Spleen (tissue), 11 donors: Measurements from ENCODE around the gene PTPRN2. TPM values are rescaled to one million over a fixed set of nuclear protein-coding genes. Genes with fewer than 3 reads are reported as not detected.

Source experiments
- DNase-seq: peaks from one replicate; pipeline ENCODE4 v3.0.0-alpha.2; 2020
- H3K27ac ChIP-seq, 8 donors: fragments of 200-600 bp; sonication (generic) in 7 of 8; 1 replicate in 4 of 8; 2 replicates in 4 of 8; pipeline versions ENCODE4 v1.5.0 to v1.8.0; 2016 to 2021; ENCODE audit warnings: inconsistent platforms in 4 of 8, mild to moderate bottlenecking in 4 of 8, moderate library complexity in 1 of 8
- H3K27me3 ChIP-seq, 7 donors: fragments of 200-600 bp; sonication (generic) in 6 of 7; replicated peaks in 1 of 7; 1 replicate in 4 of 7; 2 replicates in 3 of 7; pipeline versions ENCODE4 v1.5.0 to v1.8.0; 2016 to 2021; ENCODE audit warnings: inconsistent platforms in 3 of 7, mild to moderate bottlenecking in 1 of 7
- H3K36me3 ChIP-seq, 6 donors: fragments of 200-600 bp; sonication (generic) in 5 of 6; 1 replicate in 4 of 6; 2 replicates in 2 of 6; pipeline versions ENCODE4 v1.5.0 to v1.8.0; 2016 to 2021; ENCODE audit warnings: inconsistent platforms in 2 of 6
- H3K4me1 ChIP-seq, 6 donors: fragments of 200-600 bp; sonication (generic) in 5 of 6; 1 replicate in 3 of 6; 2 replicates in 3 of 6; pipeline versions ENCODE4 v1.5.0 to v1.8.0; 2016 to 2021; ENCODE audit warnings: inconsistent platforms in 3 of 6
- H3K4me3 ChIP-seq, 8 donors: fragments of 200-600 bp; sonication (generic) in 7 of 8; 1 replicate in 4 of 8; 2 replicates in 4 of 8; pipeline versions ENCODE4 v1.5.0 to v1.8.0; 2016 to 2021; ENCODE audit warnings: inconsistent platforms in 4 of 8, mild to moderate bottlenecking in 4 of 8, moderate library complexity in 2 of 8
- H3K9me3 ChIP-seq, 8 donors: fragments of 200-600 bp; sonication (generic) in 7 of 8; 1 replicate in 4 of 8; 2 replicates in 4 of 8; pipeline versions ENCODE4 v1.5.0 to v1.8.0; 2016 to 2021; ENCODE audit warnings: inconsistent platforms in 4 of 8
- POLR2A ChIP-seq, 3 donors: fragments of 450-650 bp; IDR thresholded peaks; one replicate each; pipeline ENCODE4 v1.5.1; 2017; ENCODE audit warnings: antibody characterized with exemption in 3 of 3, mild to moderate bottlenecking in 1 of 3
- POLR2AphosphoS5 ChIP-seq, 3 donors: sonication (generic); formaldehyde crosslinking; IDR thresholded peaks; one replicate each; pipeline ENCODE4 v1.5.1; 2017; ENCODE audit warnings: antibody characterized with exemption in 3 of 3
- WGBS, 5 donors: extraction: QIAGEN DNeasy Blood & Tissue Kit in 3 of 5; methylation state at CpG; one replicate each; pipeline versions ENCODE4 v1.1.5 to v1.1.7; 2013 to 2018; 5-methylcytosine and 5-hydroxymethylcytosine counted together
- intact Hi-C: fragments of 100-400 bp; cut with DNase I; formaldehyde crosslinking; loops from one replicate; pipeline ENCODE4 v1.15.0; 2023; ENCODE audit warnings: low total_unique reads
- polyA plus RNA-seq, 3 donors: library from polyadenylated mRNA; stranded (reverse); fragments of 200-250 nt; gene quantifications; one replicate each; pipeline ENCODE4 v1.2.1, GENCODE V29; 2013
- total RNA-seq, 7 donors: library from RNA; depleted of rRNA in 3 of 7; stranded (reverse); fragments of >200 nt in 3 of 7; fragmentation: NEBNext Ultra II Directional in 4 of 7; extraction: Animal tissue kit (Norgen Biotek cat#: 25700) in 4 of 7; gene quantifications; one replicate each; pipeline versions ENCODE4 v1.1.0 to v1.2.1, GENCODE V29; 2016 to 2021
- TF ChIP-seq, protein P1 (sequence below), 11 experiments: fragments of 200-600 bp in 7 of 11; fragments of 450-650 bp in 4 of 11; sonication (generic) in 4 of 11; IDR thresholded peaks in 8 of 11; conservative IDR thresholded peaks in 3 of 11; 1 replicate in 7 of 11; 2 replicates in 4 of 11; pipeline versions ENCODE4 v1.4.0 to v1.8.0; 2016 to 2021; ENCODE audit warnings: antibody characterized with exemption in 11 of 11, inconsistent platforms in 4 of 11, mild to moderate bottlenecking in 1 of 11
- donor health status: healthy with polysubstance abuse.
- donor health status: DM: no; HTN: no; CAD: no; lungs with moderate emphysema.
- donor health status: DM: no; HTN: no; CAD: no.
- donor health status: Bipolar disorder and iron deficiency.
- donor health status: healthy.
- donor health status: DM: no; HTN: no; CAD: no.
- donor health status: DM: yes; HTN: yes; CAD: no.

The PTPRN2 gene
- total and polyA plus RNA-seq, 10 donors: 7.0 to 22.8 (median 16.8) TPM

GRCh38 chr7:158277219-158278141, 310.1 kb downstream of the PTPRN2 start:
- intact Hi-C loops: no loop called here
- Histone ChIP-seq H3K27me3 (peaks cover 0 to 13% (median 0%) of the 10 kb centered on the region in 7 donors), H3K27ac (no peak overlapping the region), H3K9me3 (no peaks in the 10 kb centered on the region), H3K4me3 (no peak overlapping the region), H3K4me1 (no peaks in the 10 kb centered on the region), H3K36me3 (no peaks in the 10 kb centered on the region)
- TF ChIP-seq POLR2AphosphoS5 (IDR thresholded peaks at IDR 0.05) (no peak), POLR2A (IDR thresholded peaks at IDR 0.05) (no peak)
- TF ChIP-seq, protein P1, sequence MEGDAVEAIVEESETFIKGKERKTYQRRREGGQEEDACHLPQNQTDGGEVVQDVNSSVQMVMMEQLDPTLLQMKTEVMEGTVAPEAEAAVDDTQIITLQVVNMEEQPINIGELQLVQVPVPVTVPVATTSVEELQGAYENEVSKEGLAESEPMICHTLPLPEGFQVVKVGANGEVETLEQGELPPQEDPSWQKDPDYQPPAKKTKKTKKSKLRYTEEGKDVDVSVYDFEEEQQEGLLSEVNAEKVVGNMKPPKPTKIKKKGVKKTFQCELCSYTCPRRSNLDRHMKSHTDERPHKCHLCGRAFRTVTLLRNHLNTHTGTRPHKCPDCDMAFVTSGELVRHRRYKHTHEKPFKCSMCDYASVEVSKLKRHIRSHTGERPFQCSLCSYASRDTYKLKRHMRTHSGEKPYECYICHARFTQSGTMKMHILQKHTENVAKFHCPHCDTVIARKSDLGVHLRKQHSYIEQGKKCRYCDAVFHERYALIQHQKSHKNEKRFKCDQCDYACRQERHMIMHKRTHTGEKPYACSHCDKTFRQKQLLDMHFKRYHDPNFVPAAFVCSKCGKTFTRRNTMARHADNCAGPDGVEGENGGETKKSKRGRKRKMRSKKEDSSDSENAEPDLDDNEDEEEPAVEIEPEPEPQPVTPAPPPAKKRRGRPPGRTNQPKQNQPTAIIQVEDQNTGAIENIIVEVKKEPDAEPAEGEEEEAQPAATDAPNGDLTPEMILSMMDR (IDR thresholded peaks at IDR 0.05 in 8 of 11, conservative IDR thresholded peaks at IDR 0.05 in 3 of 11): no peak
- 76 to 85% (median 81%) methylated on average over 21 to 29 of the region's 29 CpGs for WGBS, 5 donors
- DNase-seq: peak; percentile 57

DNA sequence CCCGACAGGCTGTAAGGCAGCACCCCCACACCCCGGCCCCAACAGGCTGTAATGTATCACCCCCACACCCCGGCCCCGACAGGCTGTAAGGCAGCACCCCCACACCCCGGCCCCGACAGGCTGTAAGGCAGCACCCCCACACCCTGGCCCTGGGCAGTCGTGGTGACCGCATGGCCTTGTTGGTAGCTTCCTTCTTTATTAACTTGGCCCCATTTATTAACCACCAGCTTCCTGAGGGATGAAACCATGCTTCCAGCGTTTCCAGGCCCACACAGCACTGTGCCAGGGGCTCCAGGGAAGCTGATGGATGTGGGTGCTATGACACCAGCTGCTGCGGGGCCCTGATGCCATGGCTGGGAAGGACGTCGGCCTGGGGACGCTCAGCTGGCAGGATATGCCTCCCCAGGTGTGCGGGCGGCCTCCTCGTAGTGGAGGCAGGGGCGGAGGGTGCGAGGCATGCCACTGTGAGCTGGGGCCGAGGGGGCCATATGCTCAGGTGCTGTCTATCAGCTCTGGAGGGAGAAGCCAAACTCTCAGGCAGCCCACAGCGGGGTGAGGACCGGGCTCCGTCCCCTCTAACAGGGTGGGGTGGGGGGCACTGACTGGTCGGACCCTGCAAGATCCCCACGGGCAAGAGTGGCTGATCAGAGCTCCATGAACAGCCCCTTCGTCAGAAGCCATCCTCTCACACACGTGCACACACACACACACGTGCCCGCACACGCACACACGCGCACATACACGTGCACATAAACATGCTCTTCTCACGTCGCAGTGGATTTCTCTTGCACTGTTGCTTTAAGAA, 311.0 kb downstream of the PTPRN2 start:
- DNase-seq: peak; percentile 71
- intact Hi-C loops: no loop called here
- no peaks in the 10 kb centered on the region for H3K4me1 ChIP-seq
- WGBS, 5 donors: 78 to 88% (median 80%) methylated on average over 28 to 34 of the region's 34 CpGs
- no peak overlapping the region for H3K4me3 ChIP-seq
- no peaks in the 10 kb centered on the region for H3K36me3 ChIP-seq
- H3K9me3 ChIP-seq: no peaks in the 10 kb centered on the region
- H3K27ac ChIP-seq: no peak overlapping the region
- no peak for TF ChIP-seq POLR2AphosphoS5 (IDR thresholded peaks at IDR 0.05)
- TF ChIP-seq POLR2A (IDR thresholded peaks at IDR 0.05): no peak
- TF ChIP-seq, protein P1 (IDR thresholded peaks at IDR 0.05 in 8 of 11, conservative IDR thresholded peaks at IDR 0.05 in 3 of 11): no peak
- peaks cover 0 to 13% (median 0%) of the 10 kb centered on the region in 7 donors for H3K27me3 ChIP-seq

- H3K27ac ChIP-seq: no peak overlapping the region
- H3K4me3 ChIP-seq: no peak overlapping the region
- H3K27me3 ChIP-seq: peaks cover 0 to 13% (median 0%) of the 10 kb centered on the region in 7 donors
- 78 to 91% (median 88%) methylated on average over 13 to 22 of the region's 22 CpGs for WGBS, 5 donors
- TF ChIP-seq POLR2AphosphoS5 (IDR thresholded peaks at IDR 0.05) (no peak), POLR2A (IDR thresholded peaks at IDR 0.05) (no peak)
- TF ChIP-seq, protein P1 (IDR thresholded peaks at IDR 0.05 in 8 of 11, conservative IDR thresholded peaks at IDR 0.05 in 3 of 11): no peak
- no peaks in the 10 kb centered on the region for H3K4me1 ChIP-seq
- H3K9me3 ChIP-seq: no peaks in the 10 kb centered on the region
- peak; percentile 46 for DNase-seq
- no peaks in the 10 kb centered on the region for H3K36me3 ChIP-seq
- intact Hi-C loops: no loop called here
These were observed 311.8 kb downstream of the PTPRN2 start for GRCh38 chr7:158275711-158276413.
